Sigmoid colon (tissue), 4 donors: ENCODE results near the gene TENM4.

Experiments used
- EP300 ChIP-seq, 4 donors: sonication (generic); formaldehyde crosslinking; IDR thresholded peaks; one replicate each; pipeline ENCODE4 v1.6.1; 2017; ENCODE audit warnings: antibody characterized with exemption in 4 of 4
- POLR2A ChIP-seq, 2 donors: fragments of 450-650 bp; IDR thresholded peaks; one replicate each; pipeline ENCODE4 v1.6.1; 2016; ENCODE audit warnings: antibody characterized with exemption in 2 of 2, mild to moderate bottlenecking in 2 of 2, moderate library complexity in 2 of 2
- POLR2AphosphoS5 ChIP-seq, 4 donors: sonication (generic); formaldehyde crosslinking; IDR thresholded peaks; one replicate each; pipeline ENCODE4 v1.6.1; 2017; ENCODE audit warnings: antibody characterized with exemption in 4 of 4
- TF ChIP-seq, protein P1 (sequence below), 4 experiments: fragments of 450-650 bp in 3 of 4; fragments of 200-600 bp in 1 of 4; IDR thresholded peaks; one replicate each; pipeline ENCODE4 v1.5.1; 2016 to 2019; ENCODE audit warnings: antibody characterized with exemption in 4 of 4, mild to moderate bottlenecking in 3 of 4, moderate library complexity in 2 of 4

DNA sequence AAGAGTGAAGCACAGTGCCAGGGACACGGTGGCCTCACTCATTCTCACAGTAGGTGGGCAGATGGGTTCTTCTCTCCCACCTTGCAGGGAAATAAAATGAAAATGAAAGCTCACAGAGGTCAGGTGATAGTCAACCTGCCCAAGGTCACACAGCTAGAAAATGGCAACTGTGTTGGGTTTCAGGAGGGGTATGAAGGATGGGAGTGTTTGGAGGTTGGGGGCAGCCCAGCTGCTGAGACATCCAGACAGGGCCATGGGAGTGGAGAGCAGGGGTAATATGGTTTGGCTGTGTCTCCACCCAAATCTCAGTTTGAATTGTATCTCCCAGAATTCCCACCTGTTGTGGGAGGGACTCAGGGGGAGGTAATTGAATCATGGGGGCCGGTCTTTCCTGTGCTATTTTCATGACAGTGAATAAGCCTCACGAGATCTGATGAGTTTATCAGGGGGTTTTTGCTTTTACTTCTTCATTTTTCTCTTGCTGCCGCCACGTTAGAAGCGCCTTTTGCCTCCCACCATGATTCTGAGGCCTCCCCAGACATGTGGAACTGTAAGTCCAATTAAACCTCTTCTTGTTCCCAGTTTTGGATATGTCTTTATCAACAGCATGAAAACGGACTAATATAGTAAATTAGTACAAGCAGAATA, 247.0 kb downstream of the TENM4 start:
- TF ChIP-seq, protein P1, sequence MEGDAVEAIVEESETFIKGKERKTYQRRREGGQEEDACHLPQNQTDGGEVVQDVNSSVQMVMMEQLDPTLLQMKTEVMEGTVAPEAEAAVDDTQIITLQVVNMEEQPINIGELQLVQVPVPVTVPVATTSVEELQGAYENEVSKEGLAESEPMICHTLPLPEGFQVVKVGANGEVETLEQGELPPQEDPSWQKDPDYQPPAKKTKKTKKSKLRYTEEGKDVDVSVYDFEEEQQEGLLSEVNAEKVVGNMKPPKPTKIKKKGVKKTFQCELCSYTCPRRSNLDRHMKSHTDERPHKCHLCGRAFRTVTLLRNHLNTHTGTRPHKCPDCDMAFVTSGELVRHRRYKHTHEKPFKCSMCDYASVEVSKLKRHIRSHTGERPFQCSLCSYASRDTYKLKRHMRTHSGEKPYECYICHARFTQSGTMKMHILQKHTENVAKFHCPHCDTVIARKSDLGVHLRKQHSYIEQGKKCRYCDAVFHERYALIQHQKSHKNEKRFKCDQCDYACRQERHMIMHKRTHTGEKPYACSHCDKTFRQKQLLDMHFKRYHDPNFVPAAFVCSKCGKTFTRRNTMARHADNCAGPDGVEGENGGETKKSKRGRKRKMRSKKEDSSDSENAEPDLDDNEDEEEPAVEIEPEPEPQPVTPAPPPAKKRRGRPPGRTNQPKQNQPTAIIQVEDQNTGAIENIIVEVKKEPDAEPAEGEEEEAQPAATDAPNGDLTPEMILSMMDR (IDR thresholded peaks at IDR 0.05), result no peak
- TF ChIP-seq POLR2AphosphoS5 (IDR thresholded peaks at IDR 0.05) (no peak), POLR2A (IDR thresholded peaks at IDR 0.05) (no peak), EP300 (IDR thresholded peaks at IDR 0.05) (no peak)
